ENCODE measurements around the gene NLE1.
"Not testable (repeated sequence)": the region's sequence is repeated elsewhere in the genome, so short reads cannot be mapped to it uniquely, and the experiment has no call there.

The NLE1 gene

DNA sequence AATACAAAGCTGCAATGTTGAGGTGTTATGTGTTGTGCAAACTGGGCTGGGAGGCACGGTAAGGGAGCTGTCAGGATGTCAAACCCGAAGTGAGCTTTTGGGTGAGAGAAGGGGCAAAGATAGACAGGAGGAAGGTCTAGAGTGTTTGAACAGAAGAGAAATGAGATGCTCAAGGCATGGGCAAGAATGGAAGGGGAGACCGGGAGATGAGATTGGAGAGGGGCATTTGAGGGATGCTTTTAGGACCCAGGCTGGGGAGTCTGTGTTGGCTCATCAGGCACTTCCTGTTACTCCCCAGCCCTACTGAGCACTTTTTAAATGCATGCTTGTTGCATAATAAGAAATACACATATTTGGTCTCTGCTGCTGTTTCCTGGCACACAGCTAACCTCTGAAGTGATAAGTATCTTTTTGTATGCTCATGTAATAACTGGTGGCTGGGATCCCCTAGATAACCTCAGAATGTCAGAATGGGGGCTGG is 19.2 kb upstream of the NLE1 start:
- DNase-seq, result no peak

- DNase-seq, result no peak
Observed at GRCh38 chr17:35160354-35161201, 18.5 kb upstream of the NLE1 start.

GRCh38 chr17:35159940-35160339 is 17.8 kb upstream of the NLE1 start:
- no peak for DNase-seq

- DNase-seq, result no peak
Observed at GRCh38 chr17:35155246-35155645, 13.1 kb upstream of the NLE1 start.

- DNase-seq, result no peak
Observed at GRCh38 chr17:35154196-35155165, 12.4 kb upstream of the NLE1 start.

- DNase-seq, result no peak
Observed at GRCh38 chr17:35152421-35153140, 10.5 kb upstream of the NLE1 start.

DNA sequence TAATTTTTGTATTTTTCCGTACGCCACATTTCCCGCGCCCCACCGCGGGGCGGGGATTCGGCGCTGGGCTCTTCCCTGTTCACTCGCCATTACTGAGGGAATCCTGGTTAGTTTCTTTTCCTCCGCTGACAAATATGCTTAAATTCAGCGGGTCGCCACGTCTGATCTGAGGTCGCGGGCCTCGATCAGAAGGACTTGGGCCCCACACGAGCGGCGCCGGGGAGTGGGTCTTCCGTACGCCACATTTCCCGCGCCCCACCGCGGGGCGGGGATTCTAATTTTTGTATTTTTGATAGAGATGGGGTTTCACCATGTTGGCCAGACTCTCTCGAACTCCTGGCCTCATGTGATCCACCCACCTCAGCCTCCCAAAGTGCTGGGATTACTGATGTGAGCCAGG is 9.0 kb upstream of the NLE1 start:
- not testable (repeated sequence) for DNase-seq

- DNase-seq, result no peak
Observed at GRCh38 chr17:35149941-35150340, 7.8 kb upstream of the NLE1 start.

DNA sequence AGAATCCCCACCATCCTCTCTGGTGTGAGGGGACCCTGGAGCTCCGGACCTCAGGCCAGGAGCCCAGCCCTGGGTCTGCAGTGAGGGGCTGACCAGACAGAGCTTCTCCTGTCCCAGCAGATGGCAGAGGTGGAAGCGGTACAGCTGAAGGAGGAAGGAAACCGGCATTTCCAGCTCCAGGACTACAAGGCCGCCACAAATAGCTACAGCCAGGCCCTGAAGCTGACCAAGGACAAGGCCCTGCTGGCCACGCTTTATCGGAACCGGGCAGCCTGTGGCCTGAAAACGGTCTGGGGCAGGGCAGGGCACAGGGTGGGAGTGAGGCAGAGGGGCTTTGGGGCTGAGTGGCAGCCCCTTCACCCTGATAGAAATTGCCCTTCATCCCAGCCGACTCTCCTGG is 6.0 kb upstream of the NLE1 start:
- DNase-seq, result no peak

DNA sequence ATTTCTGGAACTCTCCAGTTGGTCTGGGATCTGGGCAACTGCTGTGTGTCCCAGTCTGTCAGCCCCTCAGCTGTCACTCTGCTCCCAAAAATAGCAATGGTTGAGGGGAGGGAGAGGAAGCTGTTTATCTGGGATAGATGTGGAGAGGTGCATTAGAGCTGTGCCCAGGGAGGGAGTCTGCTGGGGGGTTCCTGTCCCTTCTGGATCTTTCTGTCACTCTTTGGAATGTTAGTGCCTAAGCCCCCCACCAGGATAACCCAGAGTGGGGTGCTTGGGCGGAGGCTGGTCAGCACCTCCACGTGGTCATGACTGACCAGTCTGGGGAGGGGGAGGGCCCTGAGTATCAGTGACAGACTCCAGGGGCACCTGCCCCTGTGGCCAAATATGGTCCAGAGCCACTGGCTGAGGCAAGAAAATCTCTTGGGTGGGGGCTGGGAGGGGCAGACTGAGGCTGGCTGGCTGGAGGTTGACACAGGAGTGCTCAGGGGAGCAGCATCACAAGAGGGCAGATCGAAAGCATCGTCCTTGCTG is 5.3 kb upstream of the NLE1 start, which contains the start of gene UNC45B:
TSS of gene UNC45B (plus strand) at position 443 of the 531 bp plus-strand sequence. CDS start 447 bp downstream, outside the sequence.
- no peak for DNase-seq

DNA sequence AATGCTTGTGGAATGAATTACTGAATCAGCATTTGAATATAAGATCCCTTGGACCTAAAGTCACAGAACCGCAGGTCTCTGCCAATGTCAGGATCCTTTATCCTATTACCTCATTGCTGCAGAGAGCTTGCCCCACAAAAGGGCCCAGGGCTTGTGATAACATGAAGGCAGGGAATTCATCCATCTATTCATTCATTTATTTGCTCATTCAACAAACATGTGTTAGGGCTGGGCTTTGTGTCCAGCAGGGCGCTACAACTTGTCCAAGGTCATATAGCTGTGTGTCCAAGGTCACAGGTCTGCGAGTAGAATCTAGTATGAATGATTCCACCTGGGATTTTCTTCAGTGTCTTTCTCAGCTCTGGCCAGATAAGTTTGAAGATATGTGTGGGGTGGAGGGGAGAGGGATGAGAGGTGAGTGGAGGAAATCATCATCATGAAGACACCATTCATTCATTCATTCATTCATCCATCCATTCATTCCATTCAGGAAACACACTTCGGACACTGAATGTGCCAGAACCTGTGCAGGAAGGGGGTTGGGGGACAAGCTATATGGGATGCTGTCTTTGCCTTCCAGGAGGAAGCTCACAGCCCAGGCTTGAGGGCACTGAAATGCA is 4.2 kb upstream of the NLE1 start:
- no peak for DNase-seq

GRCh38 chr17:35144840-35145239 is 2.7 kb upstream of the NLE1 start:
- no peak for DNase-seq

DNA sequence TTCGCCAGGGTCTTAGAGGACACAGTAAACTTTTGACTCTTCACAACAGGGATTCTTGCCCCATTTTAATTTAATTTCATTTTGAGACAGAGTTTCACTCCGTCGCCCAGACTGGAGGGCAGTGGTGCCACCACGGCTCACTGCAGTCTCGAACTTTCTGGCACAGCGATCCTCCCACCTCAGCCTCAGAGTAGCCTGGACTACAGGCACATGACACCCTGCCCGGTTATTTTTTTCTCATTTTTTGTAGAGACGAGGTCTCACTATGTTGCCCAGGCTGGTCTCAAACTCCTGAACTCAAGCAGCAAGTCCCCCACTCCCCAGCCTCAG is 329 bp upstream of the NLE1 start:
- DNase-seq, result no peak

- DNase-seq, result no peak
Observed at GRCh38 chr17:35138218-35138617, 3.9 kb downstream of the NLE1 start.

DNA sequence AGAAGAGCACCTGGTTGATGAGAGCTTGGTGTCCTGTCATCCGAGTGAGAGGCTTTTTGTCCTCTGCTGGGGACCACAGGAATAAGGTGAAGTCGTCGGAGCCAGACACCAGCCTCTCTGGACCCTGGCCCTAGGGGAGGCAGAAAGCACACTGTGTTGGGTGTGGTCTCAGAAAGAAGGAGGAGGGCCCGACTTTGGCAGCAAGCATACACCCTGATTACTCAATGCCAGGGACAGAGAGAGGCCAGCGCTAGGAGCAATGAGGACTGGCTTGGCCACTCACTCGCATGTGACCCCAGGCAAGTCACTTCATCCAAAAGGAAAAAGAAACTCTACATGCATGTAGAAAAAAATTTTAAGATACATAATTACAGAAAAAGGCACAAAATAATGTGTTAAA is 6.8 kb downstream of the NLE1 start:
- DNase-seq, result no peak

GRCh38 chr17:35132816-35133550 is 9.1 kb downstream of the NLE1 start:
- DNase-seq, result no peak

GRCh38 chr17:35132099-35132498 is 10.0 kb downstream of the NLE1 start:
- DNase-seq, result no peak

GRCh38 chr17:35130392-35130791 is 11.7 kb downstream of the NLE1 start:
- no peak for DNase-seq

DNA sequence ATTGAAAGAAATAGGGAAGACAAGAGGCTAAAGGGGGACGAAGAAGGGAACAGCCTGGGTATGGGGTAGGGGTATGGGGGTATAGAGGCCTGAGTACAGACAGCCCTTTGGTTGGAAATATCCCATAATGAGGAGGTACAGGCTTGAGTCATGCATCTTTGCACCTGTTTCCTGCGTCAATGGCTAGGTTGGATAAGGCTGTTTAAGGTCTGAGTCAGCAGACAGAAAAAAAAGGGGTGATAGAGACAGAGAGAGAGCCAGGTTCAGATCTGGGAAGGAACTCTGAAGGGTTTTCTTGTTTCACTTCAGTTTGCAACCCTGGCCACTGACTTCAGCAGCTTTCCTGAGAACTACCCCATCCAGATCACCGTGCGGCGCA is 12.1 kb downstream of the NLE1 start:
- DNase-seq, result no peak

DNA sequence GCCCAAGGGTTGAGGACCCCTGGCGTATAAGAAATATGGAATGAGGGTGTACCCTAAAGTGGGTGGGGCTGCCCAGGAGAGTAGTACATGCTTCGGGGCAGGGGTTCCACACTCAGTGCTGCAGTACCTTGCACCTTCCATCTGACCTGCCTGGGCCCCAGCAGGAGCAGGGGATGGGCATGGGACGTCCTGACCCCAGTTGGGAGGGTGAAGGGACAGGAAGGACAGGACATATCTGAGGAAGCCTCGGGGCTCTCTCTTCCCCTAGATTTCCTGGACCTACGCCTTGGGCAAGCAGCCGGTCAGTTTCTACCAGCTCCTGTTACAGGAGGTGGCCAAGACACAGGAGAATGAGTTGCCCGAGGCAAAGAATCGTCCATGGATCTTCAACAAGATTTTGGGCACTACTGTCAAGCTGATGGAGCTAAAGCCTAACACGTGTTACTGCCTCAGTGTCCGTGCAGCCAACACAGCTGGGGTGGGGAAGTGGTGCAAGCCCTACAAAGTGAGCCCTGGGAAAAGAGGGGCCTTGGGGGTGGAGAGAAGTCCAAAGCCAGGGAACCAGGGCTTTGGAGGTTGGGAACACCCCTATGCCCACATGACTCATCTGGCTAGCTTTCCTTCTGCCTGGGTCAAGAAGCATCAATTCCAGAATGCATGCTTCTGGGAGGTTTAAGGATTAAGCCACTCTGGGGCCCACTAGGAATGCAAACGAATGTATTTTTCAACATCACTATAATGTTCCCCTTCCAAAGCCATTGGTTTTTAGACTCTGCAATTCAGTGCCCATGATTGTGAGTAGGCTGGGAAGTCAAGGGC is 12.7 kb downstream of the NLE1 start:
- DNase-seq, result no peak

All from NCI-H1694 treated with DMSO at 0.1 percent for 48 hours (cell line).